ENCODE results near the gene OSBPL10. TPM values are rescaled to one million over a fixed set of nuclear protein-coding genes. Genes with fewer than 3 reads are reported as not detected.
A peak's percentile ranks its signal among the peaks of the same experiment; 100 is the strongest.

Gene OSBPL10
- total and polyA plus RNA-seq, 4 donors, result 3.9 to 33.0 (median 13.1) TPM

- H3K27ac ChIP-seq (ENCODE audit: low read depth in 1 of 2, low read length in 1 of 2), result no peak overlapping the region
- H3K4me3 ChIP-seq, result no peak overlapping the region
- ATAC-seq (ENCODE audit: insufficient read depth, low FRiP score) (no peak), DNase-seq (no peak)
- no peak for TF ChIP-seq CTCF (IDR thresholded peaks at IDR 0.05; ENCODE audit: control extremely low read depth, extremely low read depth)
- 92 to 96% methylated on average over 4 of the region's 4 CpGs for WGBS, 2 donors
- no peaks in the 10 kb centered on the region for H3K27me3 ChIP-seq (ENCODE audit: control insufficient read depth in 3 of 3, insufficient read depth in 3 of 3, low read length in 2 of 3)
- H3K9me3 ChIP-seq (ENCODE audit: control insufficient read depth in 4 of 4, insufficient read depth in 3 of 4, low read length in 3 of 4), result no peaks in the 10 kb centered on the region
- no peak overlapping the region for H3K9ac ChIP-seq (ENCODE audit: insufficient read depth in 1 of 2, low read length in 2 of 2)
- H3K4me1 ChIP-seq (ENCODE audit: control insufficient read depth in 5 of 5, insufficient read depth in 5 of 5, low read length in 5 of 5), result peaks cover 0 to 11% (median 0%) of the 10 kb centered on the region in 5 donors
- H3K36me3 ChIP-seq (ENCODE audit: control insufficient read depth in 4 of 4, insufficient read depth in 4 of 4, low read length in 4 of 4), result no peaks in the 10 kb centered on the region
These were observed 43.8 kb downstream of the OSBPL10 start for GRCh38 chr3:31937225-31937624.

DNA sequence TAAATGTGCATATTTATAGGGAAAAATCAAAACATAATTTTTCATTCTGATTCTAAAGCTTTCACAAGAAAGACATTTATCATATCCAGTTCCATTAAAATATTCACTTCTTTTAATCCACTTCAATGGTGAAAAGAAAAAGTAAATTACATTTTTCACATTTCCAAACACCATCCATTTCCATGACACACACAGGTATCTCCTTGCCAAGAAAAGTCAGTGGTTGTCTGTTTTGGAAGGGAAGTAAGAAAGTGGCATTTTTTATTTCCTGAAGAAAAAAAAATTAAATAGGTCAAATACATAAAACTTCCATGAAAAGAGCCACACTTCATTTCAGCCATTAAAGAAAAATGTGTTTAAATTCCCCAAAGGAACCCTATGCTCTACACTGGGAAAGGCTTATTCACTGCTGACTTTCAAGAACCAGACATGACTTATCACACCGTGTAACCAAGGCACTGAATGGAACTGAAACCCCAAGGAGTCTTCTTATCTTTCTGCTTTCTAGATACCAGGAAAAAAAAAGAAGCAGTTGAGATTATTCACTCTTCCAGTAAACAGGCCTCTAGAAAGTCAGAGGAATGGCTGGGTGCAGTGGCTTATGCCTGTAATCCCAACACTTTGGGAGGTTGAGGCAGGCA lies 44.5 kb downstream of the OSBPL10 start:
- H3K27ac ChIP-seq (ENCODE audit: low read depth in 1 of 2, low read length in 1 of 2), result no peak overlapping the region
- H3K4me3 ChIP-seq, result no peak overlapping the region
- no peak overlapping the region for H3K9ac ChIP-seq (ENCODE audit: insufficient read depth in 1 of 2, low read length in 2 of 2)
- DNase-seq, result peak in 1 of 3 donors; percentile 32
- no peak for ATAC-seq (ENCODE audit: insufficient read depth, low FRiP score)
- TF ChIP-seq CTCF (IDR thresholded peaks at IDR 0.05; ENCODE audit: control extremely low read depth, extremely low read depth), result no peak
- H3K36me3 ChIP-seq (ENCODE audit: control insufficient read depth in 4 of 4, insufficient read depth in 4 of 4, low read length in 4 of 4), result no peaks in the 10 kb centered on the region
- H3K9me3 ChIP-seq (ENCODE audit: control insufficient read depth in 4 of 4, insufficient read depth in 3 of 4, low read length in 3 of 4), result no peaks in the 10 kb centered on the region
- 23 to 67% methylated on average over 1 of the region's 1 CpG for WGBS, 2 donors
- H3K27me3 ChIP-seq (ENCODE audit: control insufficient read depth in 3 of 3, insufficient read depth in 3 of 3, low read length in 2 of 3), result no peaks in the 10 kb centered on the region
- H3K4me1 ChIP-seq (ENCODE audit: control insufficient read depth in 5 of 5, insufficient read depth in 5 of 5, low read length in 5 of 5), result peaks cover 0 to 11% (median 0%) of the 10 kb centered on the region in 5 donors

GRCh38 chr3:31934866-31935265 lies 46.2 kb downstream of the OSBPL10 start:
- DNase-seq, result peak in 2 of 3 donors; percentile 47 to 71

More at GRCh38 chr3:31934866-31935265, 46.2 kb downstream of the OSBPL10 start:
- Histone ChIP-seq H3K4me3 (no peak overlapping the region), H3K4me1 (ENCODE audit: control insufficient read depth in 5 of 5, insufficient read depth in 5 of 5, low read length in 5 of 5) (peaks cover 0 to 7% (median 0%) of the 10 kb centered on the region in 5 donors), H3K9me3 (ENCODE audit: control insufficient read depth in 4 of 4, insufficient read depth in 3 of 4, low read length in 3 of 4) (no peaks in the 10 kb centered on the region), H3K36me3 (ENCODE audit: control insufficient read depth in 4 of 4, insufficient read depth in 4 of 4, low read length in 4 of 4) (no peaks in the 10 kb centered on the region), H3K27me3 (ENCODE audit: control insufficient read depth in 3 of 3, insufficient read depth in 3 of 3, low read length in 2 of 3) (no peaks in the 10 kb centered on the region), H3K9ac (ENCODE audit: insufficient read depth in 1 of 2, low read length in 2 of 2) (no peak overlapping the region), H3K27ac (ENCODE audit: low read depth in 1 of 2, low read length in 1 of 2) (no peak overlapping the region)
- WGBS, 2 donors, result 34 to 35% methylated on average over 3 of the region's 3 CpGs
- peak; percentile 38 for ATAC-seq (ENCODE audit: insufficient read depth, low FRiP score)
- TF ChIP-seq CTCF (IDR thresholded peaks at IDR 0.05; ENCODE audit: control extremely low read depth, extremely low read depth), result no peak
